PFSK-1 (cell line): Measurements from ENCODE around the gene FBXW4.

ENCODE experiments used
- POLR2AphosphoS5 ChIP-seq: IDR thresholded peaks from 2 replicates; pipeline ENCODE4 v1.6.1; 2012; ENCODE audit warnings: low read depth, mild to moderate bottlenecking, control low read depth, low read length, moderate library complexity
- SIN3A ChIP-seq: IDR thresholded peaks from 2 replicates; pipeline ENCODE4 v1.6.1; 2012; ENCODE audit warnings: mild to moderate bottlenecking, low read length, moderate library complexity, borderline replicate concordance; ENCODE audit not compliant: insufficient read depth

DNA sequence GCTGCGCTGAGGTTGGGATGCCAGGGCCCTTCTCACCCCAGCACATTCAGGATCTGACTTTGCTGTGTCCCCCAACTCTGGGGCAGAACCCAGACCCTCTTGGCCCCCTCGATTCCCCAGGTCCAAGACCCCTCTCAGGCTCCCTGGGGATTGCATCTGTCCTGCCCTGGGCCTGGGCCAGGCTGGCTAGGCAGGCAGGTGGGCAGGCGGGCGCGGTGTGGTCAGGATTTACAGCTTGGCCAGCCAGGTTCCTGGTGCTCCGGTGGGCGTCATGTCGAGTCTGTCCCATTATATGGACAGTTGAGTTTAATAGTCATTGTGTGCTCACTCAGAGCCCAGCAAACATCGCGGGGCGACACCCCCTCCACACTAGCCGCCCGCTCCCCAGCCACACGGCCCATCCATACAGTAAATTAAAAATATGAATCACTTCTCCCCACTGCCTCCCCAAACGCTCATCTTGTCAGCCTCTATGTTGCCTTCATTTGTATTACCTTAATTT is 130.4 kb downstream of the FBXW4 start:
- no peak for TF ChIP-seq POLR2AphosphoS5
- TF ChIP-seq SIN3A: no peak
